ENCODE data around the gene CCDC54.
"Not testable (repeated sequence)": the region's sequence is repeated elsewhere in the genome, so short reads cannot be mapped to it uniquely, and the experiment has no call there.

Gene CCDC54

GRCh38 chr3:107377151-107377550 lies at the start of gene CCDC54:
Gene CCDC54, plus strand, starts transcription at chr3:107377439. Its CDS starts 149 bp downstream, at chr3:107377588.
- DNase-seq (ENCODE audit: low read depth in 2 of 2), result no peak

GRCh38 chr3:107328069-107328468 lies 49.2 kb upstream of the CCDC54 start:
- no peak for DNase-seq (ENCODE audit: low read depth in 2 of 2)

- no peak for DNase-seq (ENCODE audit: low read depth in 2 of 2)
Measured at GRCh38 chr3:107329088-107329487, 48.2 kb upstream of the CCDC54 start.

- not testable (repeated sequence) for DNase-seq (ENCODE audit: low read depth in 2 of 2)
Measured at GRCh38 chr3:107339690-107340089, 37.5 kb upstream of the CCDC54 start.

GRCh38 chr3:107344722-107345121 lies 32.5 kb upstream of the CCDC54 start:
- no peak for DNase-seq (ENCODE audit: low read depth in 2 of 2)

GRCh38 chr3:107345822-107346405 lies 31.3 kb upstream of the CCDC54 start:
- DNase-seq (ENCODE audit: low read depth in 2 of 2), result no peak

GRCh38 chr3:107346564-107346963 lies 30.7 kb upstream of the CCDC54 start:
- DNase-seq (ENCODE audit: low read depth in 2 of 2), result no peak

- DNase-seq (ENCODE audit: low read depth in 2 of 2), result no peak
Measured at GRCh38 chr3:107347751-107348150, 29.5 kb upstream of the CCDC54 start.

GRCh38 chr3:107356706-107357105 lies 20.5 kb upstream of the CCDC54 start:
- DNase-seq (ENCODE audit: low read depth in 2 of 2), result no peak

- no peak for DNase-seq (ENCODE audit: low read depth in 2 of 2)
Measured at GRCh38 chr3:107361633-107362032, 15.6 kb upstream of the CCDC54 start.

- DNase-seq (ENCODE audit: low read depth in 2 of 2), result no peak
Measured at GRCh38 chr3:107365051-107365450, 12.2 kb upstream of the CCDC54 start.

- no peak for DNase-seq (ENCODE audit: low read depth in 2 of 2)
Measured at GRCh38 chr3:107366766-107367165, 10.5 kb upstream of the CCDC54 start.

- no peak for DNase-seq (ENCODE audit: low read depth in 2 of 2)
Measured at GRCh38 chr3:107367353-107367752, 9.9 kb upstream of the CCDC54 start.

- DNase-seq (ENCODE audit: low read depth in 2 of 2), result no peak
Measured at GRCh38 chr3:107368654-107369398, 8.4 kb upstream of the CCDC54 start.

- DNase-seq (ENCODE audit: low read depth in 2 of 2), result no peak
Measured at GRCh38 chr3:107369791-107370190, 7.4 kb upstream of the CCDC54 start.

GRCh38 chr3:107370907-107371306 lies 6.3 kb upstream of the CCDC54 start:
- DNase-seq (ENCODE audit: low read depth in 2 of 2), result no peak

GRCh38 chr3:107372506-107372905 lies 4.7 kb upstream of the CCDC54 start:
- no peak for DNase-seq (ENCODE audit: low read depth in 2 of 2)

- DNase-seq (ENCODE audit: low read depth in 2 of 2), result no peak
Measured at GRCh38 chr3:107373896-107374295, 3.3 kb upstream of the CCDC54 start.

GRCh38 chr3:107375682-107376081 lies 1.6 kb upstream of the CCDC54 start:
- no peak for DNase-seq (ENCODE audit: low read depth in 2 of 2)

GRCh38 chr3:107382631-107383030 lies 5.4 kb downstream of the CCDC54 start:
- DNase-seq (ENCODE audit: low read depth in 2 of 2), result no peak

- no peak for DNase-seq (ENCODE audit: low read depth in 2 of 2)
Measured at GRCh38 chr3:107384428-107384827, 7.2 kb downstream of the CCDC54 start.

- DNase-seq (ENCODE audit: low read depth in 2 of 2), result no peak
Measured at GRCh38 chr3:107384907-107385306, 7.7 kb downstream of the CCDC54 start.

GRCh38 chr3:107387555-107387954 lies 10.3 kb downstream of the CCDC54 start:
- DNase-seq (ENCODE audit: low read depth in 2 of 2), result no peak

All from stimulated activated CD4-positive, alpha-beta T cell treated with anti-CD3 and anti-CD28 coated beads, Interleukin-1b, Interleukin-23, amount 100 ng/mL, for 4 hours (primary cell).